Vagina (tissue), 2 donors: Measurements from ENCODE around the gene ALK.

Source experiments
- CTCF ChIP-seq, 3 experiments: fragments of 450-650 bp in 2 of 3; fragments of 200-600 bp in 1 of 3; sonication (generic) in 1 of 3; IDR thresholded peaks; one replicate each; pipeline ENCODE4 v1.5.1; 2017 to 2019; ENCODE audit warnings: antibody characterized with exemption in 3 of 3, mild to moderate bottlenecking in 2 of 3, moderate library complexity in 2 of 3
- POLR2AphosphoS5 ChIP-seq, 2 donors: sonication (generic); formaldehyde crosslinking; IDR thresholded peaks; one replicate each; pipeline ENCODE4 v1.9.0; 2017; ENCODE audit warnings: antibody characterized with exemption in 2 of 2, mild to moderate bottlenecking in 2 of 2, low read depth in 1 of 2; ENCODE audit not compliant: insufficient read depth in 1 of 2

DNA sequence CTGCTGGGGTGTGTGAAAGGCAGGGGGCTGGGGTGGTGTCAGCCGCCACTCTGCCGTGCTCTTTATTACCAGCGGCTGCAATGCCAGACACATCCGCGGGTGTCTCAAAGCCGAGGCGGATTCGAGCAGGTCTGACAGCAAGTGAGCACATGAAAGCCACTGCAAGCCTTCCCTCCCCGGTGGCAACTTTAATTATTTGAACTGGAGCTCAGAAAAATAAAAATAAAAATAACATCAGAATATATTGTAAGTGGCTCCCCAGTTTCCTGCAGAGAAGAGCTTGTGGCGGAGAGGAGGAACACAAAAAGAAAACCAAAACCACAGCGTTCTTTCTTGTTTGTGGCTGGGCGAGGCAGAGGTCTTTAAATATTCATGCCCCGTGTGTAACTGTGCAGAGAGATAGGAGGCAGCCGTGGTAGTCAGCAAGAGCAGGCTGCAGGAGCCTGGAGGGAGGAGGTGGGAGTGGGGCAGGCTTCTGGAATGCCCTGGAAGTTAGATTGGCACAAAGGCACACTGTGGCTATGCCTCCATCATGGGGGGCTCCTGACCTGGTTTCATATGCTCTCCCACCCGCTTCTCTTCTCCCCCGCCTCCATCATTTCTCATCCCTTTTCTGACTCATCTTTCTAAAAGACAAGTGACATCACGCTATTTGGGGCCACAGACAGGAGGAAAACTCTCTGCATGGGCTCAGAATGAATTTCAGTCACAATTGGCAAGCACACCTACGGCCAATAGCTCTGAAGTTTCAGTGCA lies 606.4 kb downstream of the ALK start:
- no peak for TF ChIP-seq CTCF (IDR thresholded peaks at IDR 0.05)
- no peak for TF ChIP-seq POLR2AphosphoS5 (IDR thresholded peaks at IDR 0.05; ENCODE audit: insufficient read depth in 1 of 2, low read depth in 1 of 2)
